ENCODE measurements around the gene DNAH5.

Gene DNAH5

DNA sequence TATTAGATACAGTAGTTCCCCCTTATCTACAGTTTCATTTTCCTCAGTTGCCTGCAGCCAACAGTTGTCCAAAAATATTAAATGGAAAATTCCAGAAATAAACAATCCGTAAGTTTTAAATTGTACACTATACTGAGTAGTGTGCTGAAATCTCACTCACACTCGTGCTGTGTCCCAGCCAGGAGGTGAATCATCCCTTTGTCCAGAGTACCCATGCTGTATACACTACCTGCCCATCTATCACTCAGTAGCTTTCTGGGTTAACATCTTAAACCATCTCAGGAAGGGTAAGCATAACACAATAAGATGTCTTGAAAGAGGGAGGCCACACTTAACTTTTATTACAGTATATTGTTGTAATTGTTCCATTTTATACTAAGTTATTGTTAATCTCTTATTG, 31.7 kb upstream of the DNAH5 start:
- no peaks in the 10 kb centered on the region for H3K27me3 ChIP-seq (ENCODE audit: control insufficient read depth, insufficient read depth, low read length)

DNA sequence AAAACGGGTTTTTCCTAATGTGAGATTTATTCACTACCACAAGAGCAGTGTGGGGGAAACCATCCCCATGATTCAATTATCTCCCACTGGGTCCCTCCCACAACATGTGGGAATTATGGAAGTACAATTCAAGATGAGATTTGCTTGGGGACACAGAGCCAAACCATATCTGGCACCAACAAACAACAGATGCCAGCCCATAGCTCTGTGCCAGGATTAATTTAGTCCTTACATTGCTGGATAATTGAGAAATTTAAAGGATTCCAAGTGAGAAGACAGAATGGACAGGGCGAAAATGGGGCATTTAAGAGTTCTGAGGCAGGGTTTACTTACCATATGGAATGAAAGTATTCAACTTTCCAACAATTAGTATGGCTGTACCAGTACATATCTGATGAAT, 30.8 kb upstream of the DNAH5 start:
- Histone ChIP-seq H3K9ac (ENCODE audit: low read length) (no peak overlapping the region), H3K9me3 (ENCODE audit: control insufficient read depth, insufficient read depth, low read depth, low read length) (no peaks in the 10 kb centered on the region), H3K27me3 (ENCODE audit: control insufficient read depth, insufficient read depth, low read length) (no peaks in the 10 kb centered on the region), H3K27ac (ENCODE audit: low read depth, low read length) (no peak overlapping the region), H3K4me3 (ENCODE audit: low read depth, low read length) (no peak overlapping the region), H3K36me3 (ENCODE audit: control insufficient read depth, insufficient read depth, low read length) (no peaks in the 10 kb centered on the region), H3K4me1 (ENCODE audit: control insufficient read depth, insufficient read depth, low read length) (no peaks in the 10 kb centered on the region; the same call in 1 of the 2 replicates)

More for the DNA sequence above, 31.7 kb upstream of the DNAH5 start:
- H3K4me3 ChIP-seq (ENCODE audit: low read depth, low read length) = no peak overlapping the region
- no peak overlapping the region for H3K9ac ChIP-seq (ENCODE audit: low read length)
- H3K4me1 ChIP-seq (ENCODE audit: control insufficient read depth, insufficient read depth, low read length) = no peaks in the 10 kb centered on the region; the same call in 1 of the 2 replicates
- H3K36me3 ChIP-seq (ENCODE audit: control insufficient read depth, insufficient read depth, low read length) = no peaks in the 10 kb centered on the region
- H3K27ac ChIP-seq (ENCODE audit: low read depth, low read length) = no peak overlapping the region
- no peaks in the 10 kb centered on the region for H3K9me3 ChIP-seq (ENCODE audit: control insufficient read depth, insufficient read depth, low read depth, low read length)

GRCh38 chr5:13973724-13974123, 29.2 kb upstream of the DNAH5 start:
- H3K9me3 ChIP-seq (ENCODE audit: control insufficient read depth, insufficient read depth, low read depth, low read length) = no peaks in the 10 kb centered on the region

DNA sequence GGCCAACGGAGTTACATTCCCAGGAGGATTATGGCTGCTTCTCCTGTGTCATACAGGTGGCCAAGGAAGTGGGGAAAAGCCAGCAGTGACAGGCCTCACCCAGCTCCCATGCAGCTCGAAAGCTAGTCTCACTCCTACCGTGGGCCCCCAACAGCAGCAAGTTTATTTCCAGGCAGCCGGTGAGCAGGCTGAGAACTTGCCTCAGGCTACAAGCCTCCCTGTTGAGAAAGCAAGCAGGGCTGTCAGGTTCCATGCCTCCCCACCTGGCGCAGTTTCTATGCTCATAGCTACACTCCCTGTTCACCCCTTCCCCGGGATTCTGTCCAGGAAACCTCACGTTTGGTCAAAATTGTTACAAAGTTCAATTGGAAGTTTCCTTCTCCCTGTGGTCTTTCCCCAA, 27.5 kb upstream of the DNAH5 start:
- Histone ChIP-seq H3K27ac (ENCODE audit: low read depth, low read length) (no peak overlapping the region), H3K4me3 (ENCODE audit: low read depth, low read length) (no peak overlapping the region), H3K9me3 (ENCODE audit: control insufficient read depth, insufficient read depth, low read depth, low read length) (no peaks in the 10 kb centered on the region), H3K36me3 (ENCODE audit: control insufficient read depth, insufficient read depth, low read length) (no peaks in the 10 kb centered on the region), H3K9ac (ENCODE audit: low read length) (no peak overlapping the region), H3K27me3 (ENCODE audit: control insufficient read depth, insufficient read depth, low read length) (no peaks in the 10 kb centered on the region), H3K4me1 (ENCODE audit: control insufficient read depth, insufficient read depth, low read length) (no peaks in the 10 kb centered on the region; the same call in 1 of the 2 replicates)

More at GRCh38 chr5:13973724-13974123, 29.2 kb upstream of the DNAH5 start:
- Histone ChIP-seq H3K4me3 (ENCODE audit: low read depth, low read length) (no peak overlapping the region), H3K4me1 (ENCODE audit: control insufficient read depth, insufficient read depth, low read length) (no peaks in the 10 kb centered on the region; the same call in 1 of the 2 replicates), H3K9ac (ENCODE audit: low read length) (no peak overlapping the region), H3K27ac (ENCODE audit: low read depth, low read length) (no peak overlapping the region), H3K36me3 (ENCODE audit: control insufficient read depth, insufficient read depth, low read length) (no peaks in the 10 kb centered on the region), H3K27me3 (ENCODE audit: control insufficient read depth, insufficient read depth, low read length) (no peaks in the 10 kb centered on the region)

DNA sequence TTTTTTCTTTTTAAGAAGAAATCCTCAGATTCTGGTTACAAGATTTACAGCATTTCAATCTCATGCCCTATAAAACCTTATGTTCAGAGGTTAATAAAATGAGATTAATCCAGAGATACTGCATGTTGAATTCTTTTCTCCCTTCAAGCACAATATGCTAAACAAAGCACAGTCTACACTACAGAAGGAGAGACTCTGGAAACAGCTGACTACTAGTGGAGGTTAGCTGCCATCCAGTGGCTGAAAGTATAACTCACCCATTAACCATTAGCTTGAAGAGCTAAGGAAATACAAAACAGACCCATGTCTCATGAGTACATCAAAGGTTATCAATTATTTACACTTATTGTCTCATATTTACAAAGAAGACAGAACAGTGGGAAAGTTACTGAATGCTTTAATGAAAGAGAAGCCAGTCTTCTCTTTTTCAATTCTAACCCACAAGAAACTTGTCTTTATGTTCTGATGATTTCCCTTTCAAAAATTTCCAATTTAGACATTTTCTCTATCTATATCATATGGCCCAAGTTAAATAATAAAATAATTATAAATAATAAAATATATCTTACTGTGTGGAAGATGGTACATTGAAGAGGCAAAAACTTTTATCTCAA, 12.7 kb upstream of the DNAH5 start:
- H3K36me3 ChIP-seq (ENCODE audit: control insufficient read depth, insufficient read depth, low read length) = no peaks in the 10 kb centered on the region
- H3K4me1 ChIP-seq (ENCODE audit: control insufficient read depth, insufficient read depth, low read length) = no peaks in the 10 kb centered on the region
- no peak overlapping the region for H3K4me3 ChIP-seq (ENCODE audit: low read depth, low read length)
- no peaks in the 10 kb centered on the region for H3K9me3 ChIP-seq (ENCODE audit: control insufficient read depth, insufficient read depth, low read depth, low read length)
- no peak overlapping the region for H3K27ac ChIP-seq (ENCODE audit: low read depth, low read length)
- no peaks in the 10 kb centered on the region for H3K27me3 ChIP-seq (ENCODE audit: control insufficient read depth, insufficient read depth, low read length)
- no peak overlapping the region for H3K9ac ChIP-seq (ENCODE audit: low read length)

DNA sequence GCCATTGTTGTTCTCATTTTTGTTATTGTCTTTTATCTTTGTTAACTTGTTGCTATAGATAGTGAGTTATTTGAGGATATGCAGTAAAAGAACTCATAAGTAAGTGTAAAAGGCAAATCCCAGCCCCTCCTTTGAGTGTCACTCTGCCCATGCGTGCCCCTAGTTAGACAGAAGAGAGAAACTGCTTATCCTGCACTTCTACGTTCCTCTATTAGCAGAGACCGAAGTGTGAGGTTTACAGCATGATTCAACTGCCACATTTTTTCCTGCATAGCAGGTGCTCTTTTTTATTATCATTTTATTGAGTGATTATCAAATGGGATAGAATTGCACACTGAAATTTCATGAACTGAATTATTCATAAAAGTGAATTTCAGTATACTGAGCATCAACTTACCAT, 12.0 kb upstream of the DNAH5 start:
- Histone ChIP-seq H3K27me3 (ENCODE audit: control insufficient read depth, insufficient read depth, low read length) (no peaks in the 10 kb centered on the region), H3K36me3 (ENCODE audit: control insufficient read depth, insufficient read depth, low read length) (no peaks in the 10 kb centered on the region), H3K4me1 (ENCODE audit: control insufficient read depth, insufficient read depth, low read length) (no peaks in the 10 kb centered on the region), H3K27ac (ENCODE audit: low read depth, low read length) (no peak overlapping the region), H3K9me3 (ENCODE audit: control insufficient read depth, insufficient read depth, low read depth, low read length) (no peaks in the 10 kb centered on the region), H3K9ac (ENCODE audit: low read length) (no peak overlapping the region), H3K4me3 (ENCODE audit: low read depth, low read length) (no peak overlapping the region)

GRCh38 chr5:13955896-13956295, 11.4 kb upstream of the DNAH5 start:
- Histone ChIP-seq H3K27ac (ENCODE audit: low read depth, low read length) (no peak overlapping the region), H3K27me3 (ENCODE audit: control insufficient read depth, insufficient read depth, low read length) (no peaks in the 10 kb centered on the region), H3K9me3 (ENCODE audit: control insufficient read depth, insufficient read depth, low read depth, low read length) (no peaks in the 10 kb centered on the region), H3K9ac (ENCODE audit: low read length) (no peak overlapping the region), H3K4me3 (ENCODE audit: low read depth, low read length) (no peak overlapping the region), H3K4me1 (ENCODE audit: control insufficient read depth, insufficient read depth, low read length) (no peaks in the 10 kb centered on the region), H3K36me3 (ENCODE audit: control insufficient read depth, insufficient read depth, low read length) (no peaks in the 10 kb centered on the region)

GRCh38 chr5:13946111-13946510, 1.6 kb upstream of the DNAH5 start:
- no peak overlapping the region for H3K4me3 ChIP-seq (ENCODE audit: low read depth, low read length)
- no peak overlapping the region for H3K27ac ChIP-seq (ENCODE audit: low read depth, low read length)

DNA sequence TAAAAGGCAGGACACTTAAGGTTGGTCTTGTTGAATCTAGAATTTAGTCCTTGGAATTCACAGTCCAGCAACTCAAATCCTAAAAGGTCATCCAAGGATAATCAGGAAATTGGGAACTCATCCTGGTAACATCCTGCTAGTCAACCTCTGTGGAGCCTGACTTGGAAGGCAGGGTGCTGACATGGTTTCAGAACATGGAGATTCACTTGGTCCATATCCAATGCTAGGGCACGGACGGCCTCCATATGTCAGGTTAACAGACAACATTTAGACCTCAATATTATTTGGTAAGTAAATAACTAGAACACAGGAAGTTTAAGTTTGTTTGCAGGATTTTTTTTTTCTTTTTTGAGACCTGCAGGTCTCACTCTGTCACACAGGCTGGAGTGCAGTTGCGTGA, 783 bp upstream of the DNAH5 start:
- no peak overlapping the region for H3K27ac ChIP-seq (ENCODE audit: low read depth, low read length)
- no peak overlapping the region for H3K4me3 ChIP-seq (ENCODE audit: low read depth, low read length)
- no peaks in the 10 kb centered on the region for H3K36me3 ChIP-seq (ENCODE audit: control insufficient read depth, insufficient read depth, low read length)
- H3K27me3 ChIP-seq (ENCODE audit: control insufficient read depth, insufficient read depth, low read length) = no peaks in the 10 kb centered on the region
- H3K4me1 ChIP-seq (ENCODE audit: control insufficient read depth, insufficient read depth, low read length) = peaks cover 17% of the 10 kb centered on the region
- H3K9me3 ChIP-seq (ENCODE audit: control insufficient read depth, insufficient read depth, low read depth, low read length) = no peaks in the 10 kb centered on the region
- H3K9ac ChIP-seq (ENCODE audit: low read length) = no peak overlapping the region

More at GRCh38 chr5:13946111-13946510, 1.6 kb upstream of the DNAH5 start:
- H3K4me1 ChIP-seq (ENCODE audit: control insufficient read depth, insufficient read depth, low read length) = peaks cover 17% of the 10 kb centered on the region
- no peaks in the 10 kb centered on the region for H3K9me3 ChIP-seq (ENCODE audit: control insufficient read depth, insufficient read depth, low read depth, low read length)
- H3K27me3 ChIP-seq (ENCODE audit: control insufficient read depth, insufficient read depth, low read length) = no peaks in the 10 kb centered on the region
- H3K9ac ChIP-seq (ENCODE audit: low read length) = no peak overlapping the region
- no peaks in the 10 kb centered on the region for H3K36me3 ChIP-seq (ENCODE audit: control insufficient read depth, insufficient read depth, low read length)

DNA sequence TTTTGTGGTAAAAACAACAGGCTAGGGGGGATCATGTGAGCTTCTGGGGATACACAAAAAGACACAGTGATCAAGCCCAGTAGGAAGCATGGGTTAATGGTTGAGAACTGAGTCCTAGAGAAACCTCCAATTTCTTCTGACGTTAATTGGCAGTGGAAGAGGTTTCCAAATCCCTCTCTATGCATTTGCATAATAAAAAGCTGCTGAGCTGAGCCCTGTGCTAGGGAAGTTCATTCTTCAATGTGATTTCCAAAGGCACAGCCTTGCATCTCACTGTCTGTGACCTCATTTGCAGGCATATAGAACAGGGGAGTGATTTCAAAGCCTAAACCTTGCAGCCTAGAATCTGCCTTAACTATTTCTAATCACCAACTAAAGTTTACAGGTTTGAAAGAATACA, 812 bp downstream of the DNAH5 start:
- Histone ChIP-seq H3K9me3 (ENCODE audit: control insufficient read depth, insufficient read depth, low read depth, low read length) (no peaks in the 10 kb centered on the region), H3K9ac (ENCODE audit: low read length) (no peak overlapping the region), H3K4me1 (ENCODE audit: control insufficient read depth, insufficient read depth, low read length) (peaks cover 17% of the 10 kb centered on the region), H3K36me3 (ENCODE audit: control insufficient read depth, insufficient read depth, low read length) (no peaks in the 10 kb centered on the region), H3K27me3 (ENCODE audit: control insufficient read depth, insufficient read depth, low read length) (no peaks in the 10 kb centered on the region), H3K27ac (ENCODE audit: low read depth, low read length) (no peak overlapping the region), H3K4me3 (ENCODE audit: low read depth, low read length) (no peak overlapping the region)

DNA sequence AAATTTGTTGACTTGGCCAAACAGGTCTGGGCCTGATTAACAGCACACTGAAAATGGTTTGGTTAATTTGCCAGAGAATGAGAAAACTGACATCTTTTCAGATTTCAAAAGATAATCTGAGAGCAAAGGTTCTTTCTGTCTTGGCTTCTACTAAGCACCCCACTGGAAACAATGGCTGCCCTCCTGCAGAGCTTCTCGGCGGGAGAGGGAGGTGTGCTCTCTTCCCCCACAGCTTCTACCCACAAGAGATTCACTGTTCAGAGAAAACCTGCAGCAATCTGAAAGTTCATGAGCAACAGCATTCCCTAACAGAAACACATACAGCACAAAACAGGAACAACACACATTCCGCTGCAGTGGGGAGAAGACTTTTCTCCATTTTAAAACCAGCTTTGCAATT, 3.0 kb downstream of the DNAH5 start:
- Histone ChIP-seq H3K27me3 (ENCODE audit: control insufficient read depth, insufficient read depth, low read length) (no peaks in the 10 kb centered on the region), H3K27ac (ENCODE audit: low read depth, low read length) (no peak overlapping the region), H3K9ac (ENCODE audit: low read length) (no peak overlapping the region), H3K36me3 (ENCODE audit: control insufficient read depth, insufficient read depth, low read length) (no peaks in the 10 kb centered on the region), H3K4me1 (ENCODE audit: control insufficient read depth, insufficient read depth, low read length) (peaks cover 17% of the 10 kb centered on the region), H3K9me3 (ENCODE audit: control insufficient read depth, insufficient read depth, low read depth, low read length) (no peaks in the 10 kb centered on the region), H3K4me3 (ENCODE audit: low read depth, low read length) (no peak overlapping the region)
